Measurements from ENCODE around the gene CRABP1. TPM values are rescaled to one million over a fixed set of nuclear protein-coding genes. Genes with fewer than 3 reads are reported as not detected.

The CRABP1 gene
- total RNA-seq, 1 donor from 2014 or later, result 0.30 TPM

DNA sequence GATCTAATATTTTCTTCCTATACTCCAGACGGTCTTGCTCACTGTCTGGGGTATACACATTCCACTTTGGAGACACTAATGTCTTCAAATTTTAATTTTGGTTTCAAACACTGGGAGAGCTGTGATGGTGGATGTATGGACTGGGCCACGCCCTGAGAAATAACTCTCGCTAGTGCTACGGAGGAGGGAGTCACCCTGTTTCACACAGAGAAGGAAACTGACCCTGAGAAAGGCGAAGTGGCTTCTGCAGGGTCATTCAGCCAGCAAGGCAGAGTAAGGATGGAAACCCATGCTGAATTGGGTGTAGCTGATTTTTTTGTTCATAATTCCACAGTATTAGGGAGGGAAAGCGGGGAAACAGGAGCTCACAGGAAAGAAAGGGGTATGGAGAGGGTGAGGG, 32.2 kb upstream of the CRABP1 start:
- FAIRE-seq, result no peak
- H3K27me3 Mint-ChIP-seq (ENCODE audit: low read depth, unreplicated experiment), result peaks cover 12% of the 10 kb centered on the region

GRCh38 chr15:78308422-78309032, 31.6 kb upstream of the CRABP1 start:
- Histone ChIP-seq H3K4me2 (ENCODE audit: low read length) (peak overlapping the region; percentile 40), H3K4me3 (ENCODE audit: insufficient read depth, low read depth, low read length) (no peak overlapping the region), H3K9me3 (ENCODE audit: insufficient read depth, low read depth, low read length) (no peaks in the 10 kb centered on the region), H3K4me1 (ENCODE audit: insufficient read depth, low read length) (peaks cover 25% of the 10 kb centered on the region), H3K79me2 (ENCODE audit: insufficient read depth, low read length) (no peaks in the 10 kb centered on the region), H3K27me3 (ENCODE audit: insufficient read depth, low read length) (no peaks in the 10 kb centered on the region), H4K20me1 (ENCODE audit: insufficient read depth, low read length) (no peaks in the 10 kb centered on the region), H3K36me3 (ENCODE audit: insufficient read depth, low read length) (no peaks in the 10 kb centered on the region), H2AFZ (ENCODE audit: low read depth, low read length) (peak overlapping the region; percentile 51), H3K27ac (ENCODE audit: low read depth, low read length) (no peak overlapping the region), H3K9ac (ENCODE audit: low read length) (peak overlapping the region; percentile 30)
- TF ChIP-seq EZH2 (IDR thresholded peaks at IDR 0.05; ENCODE audit: insufficient read depth, low read length) (no peak), CTCF (IDR thresholded peaks at IDR 0.05; ENCODE audit: insufficient read depth, low read depth, low read length) (peak; percentile 94)
- Mint-ChIP-seq H3K4me3 (ENCODE audit: unreplicated experiment) (no peak overlapping the region), H3K4me1 (ENCODE audit: low read depth, unreplicated experiment) (peaks cover 25% of the 10 kb centered on the region), H3K27me3 (ENCODE audit: low read depth, unreplicated experiment) (peaks cover 15% of the 10 kb centered on the region), H3K36me3 (ENCODE audit: low read depth, unreplicated experiment) (no peaks in the 10 kb centered on the region), H3K9me3 (ENCODE audit: unreplicated experiment) (no peaks in the 10 kb centered on the region), H3K27ac (ENCODE audit: unreplicated experiment) (no peak overlapping the region)
- DNase-seq (ENCODE audit: low read depth) (peak; percentile 30), FAIRE-seq (no peak)

More for the DNA sequence above, 32.2 kb upstream of the CRABP1 start:
- H3K79me2 ChIP-seq (ENCODE audit: insufficient read depth, low read length), result no peaks in the 10 kb centered on the region
- no peaks in the 10 kb centered on the region for H4K20me1 ChIP-seq (ENCODE audit: insufficient read depth, low read length)
- H3K9ac ChIP-seq (ENCODE audit: low read length), result peak overlapping the region; percentile 30
- H3K9me3 Mint-ChIP-seq (ENCODE audit: unreplicated experiment), result no peaks in the 10 kb centered on the region
- DNase-seq (ENCODE audit: low read depth), result no peak
- H3K9me3 ChIP-seq (ENCODE audit: insufficient read depth, low read depth, low read length), result no peaks in the 10 kb centered on the region
- no peaks in the 10 kb centered on the region for H3K36me3 ChIP-seq (ENCODE audit: insufficient read depth, low read length)
- H3K27me3 ChIP-seq (ENCODE audit: insufficient read depth, low read length), result no peaks in the 10 kb centered on the region
- H3K4me1 ChIP-seq (ENCODE audit: insufficient read depth, low read length), result peaks cover 25% of the 10 kb centered on the region
- peak overlapping the region; percentile 19 for H3K27ac Mint-ChIP-seq (ENCODE audit: unreplicated experiment)
- H2AFZ ChIP-seq (ENCODE audit: low read depth, low read length), result peak overlapping the region; percentile 51
- no peak overlapping the region for H3K27ac ChIP-seq (ENCODE audit: low read depth, low read length)
- TF ChIP-seq EZH2 (IDR thresholded peaks at IDR 0.05; ENCODE audit: insufficient read depth, low read length) (no peak), CTCF (IDR thresholded peaks at IDR 0.05; ENCODE audit: insufficient read depth, low read depth, low read length) (no peak)
- no peak overlapping the region for H3K4me3 ChIP-seq (ENCODE audit: insufficient read depth, low read depth, low read length)
- no peaks in the 10 kb centered on the region for H3K36me3 Mint-ChIP-seq (ENCODE audit: low read depth, unreplicated experiment)
- H3K4me1 Mint-ChIP-seq (ENCODE audit: low read depth, unreplicated experiment), result peaks cover 25% of the 10 kb centered on the region
- no peak overlapping the region for H3K4me3 Mint-ChIP-seq (ENCODE audit: unreplicated experiment)
- H3K4me2 ChIP-seq (ENCODE audit: low read length), result no peak overlapping the region

DNA sequence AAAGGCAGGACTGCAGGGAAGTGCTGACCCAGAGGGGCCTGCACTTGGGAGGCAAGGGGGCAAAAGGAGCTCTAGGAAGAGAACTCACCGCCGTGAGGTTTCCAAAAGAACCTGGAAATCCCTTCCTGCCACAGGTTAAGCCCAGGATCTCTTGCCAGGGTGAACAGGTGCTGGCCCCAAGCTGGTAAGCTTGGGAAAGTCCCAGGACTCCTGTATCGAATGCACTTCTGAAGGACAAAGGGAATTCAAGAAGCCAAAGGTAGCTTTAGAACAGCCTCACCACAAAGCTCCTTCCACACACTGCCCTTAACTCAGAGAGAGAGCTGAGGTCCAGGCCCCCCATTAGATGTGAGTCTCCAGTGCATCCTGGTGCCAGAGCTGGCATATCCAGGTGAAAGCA, 28.9 kb upstream of the CRABP1 start:
- FAIRE-seq, result no peak
- no peaks in the 10 kb centered on the region for H3K36me3 ChIP-seq (ENCODE audit: insufficient read depth, low read length)
- H3K9me3 Mint-ChIP-seq (ENCODE audit: unreplicated experiment), result no peaks in the 10 kb centered on the region

More for the DNA sequence above, 28.9 kb upstream of the CRABP1 start:
- Histone ChIP-seq H3K27me3 (ENCODE audit: insufficient read depth, low read length) (no peaks in the 10 kb centered on the region), H3K79me2 (ENCODE audit: insufficient read depth, low read length) (no peaks in the 10 kb centered on the region), H3K4me2 (ENCODE audit: low read length) (no peak overlapping the region), H3K27ac (ENCODE audit: low read depth, low read length) (no peak overlapping the region), H4K20me1 (ENCODE audit: insufficient read depth, low read length) (no peaks in the 10 kb centered on the region), H3K9ac (ENCODE audit: low read length) (no peak overlapping the region), H3K4me3 (ENCODE audit: insufficient read depth, low read depth, low read length) (no peak overlapping the region), H3K9me3 (ENCODE audit: insufficient read depth, low read depth, low read length) (no peaks in the 10 kb centered on the region), H3K4me1 (ENCODE audit: insufficient read depth, low read length) (peaks cover 13% of the 10 kb centered on the region), H2AFZ (ENCODE audit: low read depth, low read length) (no peak overlapping the region)
- H3K27ac Mint-ChIP-seq (ENCODE audit: unreplicated experiment), result no peak overlapping the region
- no peak overlapping the region for H3K4me3 Mint-ChIP-seq (ENCODE audit: unreplicated experiment)
- H3K36me3 Mint-ChIP-seq (ENCODE audit: low read depth, unreplicated experiment), result no peaks in the 10 kb centered on the region
- peaks cover 20% of the 10 kb centered on the region for H3K27me3 Mint-ChIP-seq (ENCODE audit: low read depth, unreplicated experiment)
- no peak for DNase-seq (ENCODE audit: low read depth)
- TF ChIP-seq CTCF (IDR thresholded peaks at IDR 0.05; ENCODE audit: insufficient read depth, low read depth, low read length) (no peak), EZH2 (IDR thresholded peaks at IDR 0.05; ENCODE audit: insufficient read depth, low read length) (no peak)
- peaks cover 14% of the 10 kb centered on the region for H3K4me1 Mint-ChIP-seq (ENCODE audit: low read depth, unreplicated experiment)
